ENCODE data around the gene ACKR3.

DNA sequence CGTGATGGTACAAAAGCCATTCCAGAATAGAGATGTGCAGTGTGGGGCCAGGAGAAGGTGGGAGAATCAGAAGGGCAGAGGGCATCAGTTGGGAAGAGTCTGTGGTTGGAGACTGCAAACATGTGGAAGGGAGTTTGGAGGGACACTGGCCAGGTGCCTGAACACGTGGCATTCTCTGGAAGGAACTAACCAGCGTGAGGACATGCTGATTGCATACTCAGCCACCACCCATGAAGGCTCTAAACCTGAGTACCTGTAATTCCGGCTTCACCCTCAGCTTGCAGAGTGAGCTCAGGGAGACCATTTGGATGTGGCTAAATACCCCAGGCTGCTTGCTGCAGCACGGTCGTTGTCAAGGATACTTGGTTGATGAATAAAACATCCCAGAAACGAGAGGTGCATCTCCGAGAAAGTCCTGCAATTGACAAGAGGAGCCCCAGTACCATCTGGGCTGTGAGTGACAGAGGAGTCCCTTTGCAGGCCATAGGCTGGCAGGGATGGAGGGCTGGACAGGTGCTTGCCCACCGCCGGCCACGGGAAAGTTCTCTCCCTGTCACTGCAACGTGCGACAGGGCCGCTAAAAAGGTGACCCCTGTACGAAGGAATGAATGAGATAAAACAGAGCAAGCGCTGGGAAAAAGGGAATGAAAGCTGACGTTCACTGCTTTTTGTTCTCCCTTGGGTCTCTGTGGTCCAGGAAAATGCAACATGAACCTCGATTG is 5.0 kb downstream of the ACKR3 start:
- TF ChIP-seq, protein P1, sequence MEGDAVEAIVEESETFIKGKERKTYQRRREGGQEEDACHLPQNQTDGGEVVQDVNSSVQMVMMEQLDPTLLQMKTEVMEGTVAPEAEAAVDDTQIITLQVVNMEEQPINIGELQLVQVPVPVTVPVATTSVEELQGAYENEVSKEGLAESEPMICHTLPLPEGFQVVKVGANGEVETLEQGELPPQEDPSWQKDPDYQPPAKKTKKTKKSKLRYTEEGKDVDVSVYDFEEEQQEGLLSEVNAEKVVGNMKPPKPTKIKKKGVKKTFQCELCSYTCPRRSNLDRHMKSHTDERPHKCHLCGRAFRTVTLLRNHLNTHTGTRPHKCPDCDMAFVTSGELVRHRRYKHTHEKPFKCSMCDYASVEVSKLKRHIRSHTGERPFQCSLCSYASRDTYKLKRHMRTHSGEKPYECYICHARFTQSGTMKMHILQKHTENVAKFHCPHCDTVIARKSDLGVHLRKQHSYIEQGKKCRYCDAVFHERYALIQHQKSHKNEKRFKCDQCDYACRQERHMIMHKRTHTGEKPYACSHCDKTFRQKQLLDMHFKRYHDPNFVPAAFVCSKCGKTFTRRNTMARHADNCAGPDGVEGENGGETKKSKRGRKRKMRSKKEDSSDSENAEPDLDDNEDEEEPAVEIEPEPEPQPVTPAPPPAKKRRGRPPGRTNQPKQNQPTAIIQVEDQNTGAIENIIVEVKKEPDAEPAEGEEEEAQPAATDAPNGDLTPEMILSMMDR (conservative IDR thresholded peaks at IDR 0.05; ENCODE audit: low read length), result no peak
- TF ChIP-seq EZH2phosphoT487 (IDR thresholded peaks at IDR 0.05; ENCODE audit: borderline replicate concordance), result no peak
